Dermis microvascular lymphatic vessel endothelial cell (primary cell): Measurements from ENCODE around the gene TPGS1. TPM values are rescaled to one million over a fixed set of nuclear protein-coding genes. Genes with fewer than 3 reads are reported as not detected.

Experiments used
- DNase-seq, 2 donors: peaks; one replicate each; pipeline versions ENCODE4 v3.0.0 to v3.0.0-alpha.2; 2010; ENCODE audit warnings: low read depth in 2 of 2
- total RNA-seq: library from RNA; depleted of rRNA; stranded (reverse); fragments of >200 nt; gene quantifications from 2 replicates; pipeline ENCODE4 v1.2.1, GENCODE V29; 2014

TPGS1 gene, protein sequence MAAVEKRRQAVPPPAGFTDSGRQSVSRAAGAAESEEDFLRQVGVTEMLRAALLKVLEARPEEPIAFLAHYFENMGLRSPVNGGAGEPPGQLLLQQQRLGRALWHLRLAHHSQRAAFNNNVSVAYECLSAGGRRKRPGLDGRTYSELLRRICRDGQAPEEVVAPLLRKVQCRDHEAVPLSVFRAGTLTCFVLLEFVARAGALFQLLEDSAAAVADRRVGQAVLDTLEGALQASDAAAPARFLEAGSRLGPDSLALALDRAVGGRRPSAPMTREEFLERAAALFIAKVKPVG
- total RNA-seq, result 27.5 and 31.9 TPM in 2 replicates

DNA sequence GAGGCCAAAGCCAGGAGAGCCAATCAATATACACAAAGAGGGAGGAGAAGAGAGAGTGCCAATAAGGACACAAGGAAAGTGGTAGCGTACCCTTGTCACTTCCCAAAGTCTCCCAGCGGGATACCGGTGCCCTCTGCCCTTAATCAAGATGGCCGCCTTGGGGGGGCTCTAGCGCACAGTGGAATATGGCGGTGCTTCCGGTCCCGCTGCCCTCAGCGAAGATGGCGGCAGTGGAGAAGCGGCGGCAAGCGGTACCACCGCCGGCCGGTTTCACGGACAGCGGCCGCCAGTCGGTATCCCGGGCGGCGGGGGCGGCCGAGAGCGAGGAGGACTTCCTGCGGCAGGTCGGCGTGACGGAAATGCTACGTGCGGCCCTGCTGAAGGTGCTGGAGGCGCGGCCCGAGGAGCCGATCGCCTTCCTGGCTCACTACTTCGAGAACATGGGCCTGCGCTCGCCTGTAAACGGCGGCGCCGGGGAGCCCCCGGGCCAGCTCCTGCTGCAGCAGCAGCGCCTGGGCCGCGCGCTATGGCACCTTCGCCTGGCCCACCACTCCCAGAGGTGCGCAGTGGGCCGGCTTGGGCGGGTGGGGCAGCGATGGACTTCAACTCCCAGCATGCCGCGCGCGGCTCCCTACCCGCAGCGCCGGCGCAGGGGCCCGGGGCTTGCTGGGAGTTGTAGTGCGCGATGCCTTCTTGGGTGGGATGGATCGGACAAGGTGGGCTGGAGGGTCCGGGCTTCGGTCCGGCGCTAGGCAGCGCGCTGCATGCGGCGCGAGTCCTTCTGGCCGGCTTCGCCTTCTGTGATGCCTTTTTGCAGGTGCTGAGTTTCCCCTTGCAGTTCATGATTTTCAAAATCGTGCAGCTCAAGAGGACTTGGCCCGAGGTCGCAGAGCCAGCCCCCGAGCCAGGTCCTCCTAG is at the start of gene TPGS1:
Gene TPGS1, plus strand, starts transcription at position 212 of the 918 bp plus-strand sequence. Its CDS starts 10 bp downstream, at position 222.
- peak; percentile 43 to 100 for DNase-seq

DNA sequence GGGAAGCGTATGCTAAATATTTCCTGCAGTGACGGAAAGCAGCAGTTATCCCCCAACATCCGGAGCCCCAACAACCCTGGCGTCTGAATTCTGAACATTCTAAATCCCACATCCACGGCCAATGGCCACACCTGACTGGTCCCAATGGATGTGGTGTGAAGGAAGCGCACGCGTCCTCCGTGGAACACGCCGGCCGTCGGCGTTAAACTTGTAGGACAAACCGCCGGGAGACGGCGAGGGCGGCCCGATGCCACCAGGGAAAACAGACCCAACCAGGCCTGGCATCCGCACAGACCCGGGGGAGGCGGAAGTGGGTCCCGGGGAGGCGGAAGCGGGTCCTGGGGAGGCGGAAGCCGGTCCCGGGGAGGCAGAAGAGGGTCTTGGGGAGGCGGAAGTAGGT is 49.7 kb upstream of the TPGS1 start:
- DNase-seq, result no peak

DNA sequence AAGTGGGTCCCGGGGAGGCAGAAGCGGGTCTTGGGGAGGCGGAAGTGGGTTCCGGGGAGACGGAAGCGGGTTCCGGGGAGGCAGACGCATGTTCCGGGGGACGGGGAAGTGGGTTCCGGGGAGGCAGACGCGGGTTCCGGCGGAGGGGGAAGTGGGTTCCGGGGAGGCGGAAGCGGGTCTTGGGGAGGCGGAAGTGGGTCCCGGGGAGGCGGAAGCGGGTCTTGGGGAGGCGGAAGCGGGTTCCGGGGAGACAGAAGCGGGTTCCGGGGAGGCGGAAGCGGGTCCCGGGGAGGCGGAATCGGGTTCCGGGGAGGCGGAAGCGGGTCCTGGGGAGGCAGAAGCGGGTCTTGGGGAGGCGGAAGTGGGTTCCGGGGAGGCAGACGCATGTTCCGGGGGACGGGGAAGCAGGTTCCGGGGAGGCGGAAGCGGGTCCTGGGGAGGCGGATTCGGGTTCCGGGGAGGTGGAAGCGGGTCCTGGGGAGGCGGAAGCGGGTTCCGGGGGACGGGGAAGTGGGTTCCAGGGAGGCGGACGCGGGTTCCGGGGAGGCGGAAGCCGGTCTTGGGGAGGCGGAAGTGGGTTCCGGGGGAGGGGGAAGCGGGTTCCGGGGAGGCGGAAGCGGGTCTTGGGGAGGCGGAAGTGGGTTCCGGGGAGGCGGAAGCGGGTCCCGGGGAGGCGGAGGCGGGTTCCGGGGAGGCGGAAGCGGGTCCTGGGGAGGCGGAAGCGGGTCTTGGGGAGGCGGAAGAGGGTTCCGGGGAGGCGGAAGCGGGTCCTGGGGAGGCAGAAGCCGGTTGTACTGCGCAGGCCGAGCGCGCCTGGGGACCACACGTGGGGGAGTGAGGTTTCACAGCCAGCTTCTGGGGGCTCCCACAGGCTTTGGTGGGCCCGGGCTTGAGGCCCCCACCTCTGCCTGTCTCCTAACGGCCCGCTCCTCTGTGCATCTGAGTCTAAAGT is 48.9 kb upstream of the TPGS1 start:
- no peak for DNase-seq

DNA sequence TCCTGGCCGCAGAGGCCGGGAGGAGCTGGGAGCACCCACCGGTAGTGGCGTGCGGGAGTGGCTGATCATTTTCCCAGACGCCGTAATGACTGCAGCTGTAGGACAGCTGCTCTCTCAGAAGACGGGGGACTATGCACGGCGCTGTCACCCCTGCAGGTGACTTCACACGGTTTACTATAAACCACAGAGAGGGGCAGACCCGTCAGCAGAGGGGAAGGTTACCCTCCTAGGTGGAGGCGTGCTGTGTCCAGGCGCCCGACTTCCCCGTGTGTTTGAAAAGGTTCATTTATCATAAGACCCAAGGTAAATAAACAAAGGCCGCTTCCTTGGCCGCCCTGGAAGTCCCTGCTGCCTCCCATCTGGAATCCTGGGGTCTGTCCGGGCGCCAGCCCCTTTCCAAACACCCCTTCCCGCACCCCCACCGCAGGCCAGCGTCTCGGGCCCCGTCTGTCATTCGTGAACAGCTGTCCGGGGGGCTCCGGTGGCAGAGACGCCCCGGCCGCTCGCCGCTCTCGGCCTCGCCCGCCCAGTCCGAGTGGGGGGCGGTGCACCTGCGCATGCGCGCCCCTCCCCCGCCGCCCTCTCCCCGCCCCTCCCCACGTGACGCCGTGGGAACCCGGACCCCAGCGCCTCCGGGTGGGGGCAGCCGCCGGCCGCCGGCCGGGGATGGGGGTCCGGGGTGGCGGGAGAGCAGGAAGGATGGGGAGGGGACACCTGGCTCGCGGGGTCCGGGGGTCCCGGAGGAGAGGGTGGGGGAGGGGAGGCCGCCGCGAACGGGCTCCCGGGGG is 47.4 kb upstream of the TPGS1 start:
- DNase-seq, result peak in 1 of 2 donors; percentile 46

DNA sequence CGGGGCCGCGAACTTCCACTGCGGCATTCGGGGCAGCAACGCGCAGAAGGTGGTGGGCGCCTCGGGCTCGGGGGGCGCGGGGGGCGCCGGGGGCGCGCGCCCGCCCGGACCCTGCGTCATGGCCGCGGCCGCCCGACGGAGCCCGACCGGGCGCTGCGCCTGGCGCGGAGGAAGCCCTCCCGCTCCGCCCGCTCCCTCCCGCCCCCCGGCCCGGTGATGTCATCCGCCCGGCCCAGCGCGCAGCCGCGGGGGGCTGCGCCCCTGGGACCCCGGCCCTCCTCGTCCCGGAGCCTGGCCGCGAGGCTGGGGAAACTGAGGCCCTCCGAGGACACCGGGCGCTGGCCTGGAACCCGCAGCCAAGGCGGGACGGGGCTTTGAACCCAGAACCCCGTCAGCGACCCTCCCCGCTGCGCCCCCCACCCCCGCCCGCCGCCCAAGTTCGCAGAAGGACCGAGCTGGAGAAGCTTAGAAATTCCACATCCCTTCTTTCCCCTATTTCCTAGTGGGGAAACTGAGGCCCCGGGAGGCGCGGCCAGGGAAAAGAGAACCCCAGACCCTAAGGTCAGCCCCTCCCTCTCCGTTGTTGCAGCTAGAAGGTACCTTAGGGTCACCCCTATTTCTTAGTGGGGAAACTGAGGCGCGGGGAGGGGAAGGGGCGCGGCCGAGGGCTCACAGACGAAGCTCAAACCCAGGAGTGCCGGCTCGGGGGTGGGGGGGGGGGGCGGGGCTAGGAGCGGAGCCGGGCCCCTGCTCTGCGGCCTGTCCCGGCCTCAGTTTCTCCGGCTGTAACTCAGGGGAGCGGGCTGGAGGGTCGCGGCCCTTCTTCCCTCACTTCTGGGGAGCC is 46.2 kb upstream of the TPGS1 start, which contains the start of gene SHC2:
Gene SHC2, minus strand, starts transcription at position 157 of the 844 bp plus-strand sequence. Its CDS starts 37 bp downstream, at position 120.
- DNase-seq, result peak in 1 of 2 donors; percentile 21

DNA sequence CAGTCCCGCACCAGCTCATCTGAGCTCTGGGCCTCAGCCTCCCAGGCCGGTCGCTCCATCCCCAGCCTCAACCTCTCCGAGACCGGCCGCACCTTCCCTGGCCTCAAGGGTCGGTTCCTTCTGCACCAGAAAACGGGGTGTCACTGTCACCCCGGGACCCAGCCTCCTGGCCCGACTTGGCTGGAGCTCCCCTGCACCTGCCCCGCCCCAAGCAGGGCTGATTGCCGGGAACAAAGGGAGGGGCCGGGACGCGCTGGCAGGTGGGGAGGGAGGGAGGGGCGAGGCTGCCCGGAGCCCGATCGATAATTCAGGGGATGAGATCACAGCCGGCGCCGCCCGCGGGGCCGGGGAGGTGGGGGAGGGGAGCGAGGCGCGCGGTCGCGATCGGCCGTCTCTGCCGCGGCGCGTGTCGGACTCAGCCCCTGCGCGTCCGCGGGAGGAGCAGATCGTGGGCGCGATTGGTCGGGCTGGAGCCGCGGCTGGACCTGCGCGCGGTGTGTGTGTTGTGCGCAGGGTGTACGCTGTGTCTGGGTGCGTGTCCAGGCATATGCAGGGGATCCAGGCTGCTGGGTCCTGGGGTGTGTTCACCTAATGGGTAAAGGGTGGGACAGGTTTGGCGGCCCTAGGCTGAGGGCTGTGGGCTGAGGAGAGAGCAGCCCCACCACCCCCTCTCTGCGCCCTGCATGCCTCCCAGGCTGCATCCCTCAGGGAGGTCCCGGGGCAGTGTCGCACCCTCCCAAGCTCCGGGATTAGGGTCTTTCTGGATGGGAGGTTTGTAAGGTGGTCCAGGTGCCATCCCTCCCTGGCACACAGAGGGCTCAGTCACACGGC is 45.4 kb upstream of the TPGS1 start:
- DNase-seq, result no peak

DNA sequence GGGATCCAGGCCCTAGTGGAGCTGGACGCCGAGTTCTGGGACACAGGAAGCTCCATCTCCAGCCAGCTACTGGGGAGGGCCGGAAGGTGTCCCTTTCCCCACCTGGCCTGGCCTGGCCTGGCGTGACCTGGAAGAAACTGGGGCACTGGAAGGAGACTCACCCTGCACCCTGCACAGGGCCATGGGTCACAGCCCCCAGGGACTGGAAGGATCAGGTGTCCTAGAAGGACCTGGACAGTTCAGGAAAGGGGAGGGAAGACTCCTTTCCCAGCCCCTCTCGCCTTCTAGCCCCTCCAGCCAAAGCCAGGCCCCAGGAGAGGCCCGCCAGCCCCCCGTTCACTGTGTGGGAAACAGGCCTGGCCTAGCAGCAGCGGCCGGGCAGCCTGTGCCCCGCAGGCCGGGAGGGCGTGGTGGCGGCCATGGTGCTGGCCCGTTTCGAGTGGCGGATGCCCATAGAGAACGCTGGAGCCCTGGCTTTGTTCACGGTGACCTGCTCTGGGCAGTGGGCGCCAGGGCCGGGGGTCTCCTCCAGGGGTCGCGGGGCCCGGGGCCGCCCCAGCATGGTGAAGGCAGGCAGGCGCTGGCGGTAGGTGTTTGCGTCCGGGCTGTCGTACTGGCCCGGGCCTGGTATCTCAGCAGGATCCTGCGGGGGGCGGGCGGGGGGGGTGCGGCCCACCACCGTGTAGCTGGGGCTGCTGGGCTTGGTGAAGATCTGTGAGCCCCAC is 43.7 kb upstream of the TPGS1 start:
- no peak for DNase-seq

DNA sequence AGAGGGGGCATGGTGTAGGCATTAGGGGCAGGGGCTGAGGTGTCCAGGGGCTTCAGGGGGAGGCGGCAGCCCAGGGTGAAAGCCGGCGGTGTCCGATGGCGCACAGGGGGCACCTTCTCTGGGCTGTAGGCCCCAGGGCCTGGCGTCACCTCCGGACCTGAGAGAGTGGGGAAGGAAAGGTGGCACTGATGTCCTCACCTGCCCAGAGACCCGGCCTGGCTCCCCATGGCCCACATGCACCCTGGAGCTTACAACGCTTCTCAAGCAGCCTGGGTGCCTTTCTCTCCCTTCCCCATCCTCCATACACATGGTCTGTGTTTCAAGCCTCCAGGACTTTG is 43.1 kb upstream of the TPGS1 start:
- DNase-seq, result no peak

DNA sequence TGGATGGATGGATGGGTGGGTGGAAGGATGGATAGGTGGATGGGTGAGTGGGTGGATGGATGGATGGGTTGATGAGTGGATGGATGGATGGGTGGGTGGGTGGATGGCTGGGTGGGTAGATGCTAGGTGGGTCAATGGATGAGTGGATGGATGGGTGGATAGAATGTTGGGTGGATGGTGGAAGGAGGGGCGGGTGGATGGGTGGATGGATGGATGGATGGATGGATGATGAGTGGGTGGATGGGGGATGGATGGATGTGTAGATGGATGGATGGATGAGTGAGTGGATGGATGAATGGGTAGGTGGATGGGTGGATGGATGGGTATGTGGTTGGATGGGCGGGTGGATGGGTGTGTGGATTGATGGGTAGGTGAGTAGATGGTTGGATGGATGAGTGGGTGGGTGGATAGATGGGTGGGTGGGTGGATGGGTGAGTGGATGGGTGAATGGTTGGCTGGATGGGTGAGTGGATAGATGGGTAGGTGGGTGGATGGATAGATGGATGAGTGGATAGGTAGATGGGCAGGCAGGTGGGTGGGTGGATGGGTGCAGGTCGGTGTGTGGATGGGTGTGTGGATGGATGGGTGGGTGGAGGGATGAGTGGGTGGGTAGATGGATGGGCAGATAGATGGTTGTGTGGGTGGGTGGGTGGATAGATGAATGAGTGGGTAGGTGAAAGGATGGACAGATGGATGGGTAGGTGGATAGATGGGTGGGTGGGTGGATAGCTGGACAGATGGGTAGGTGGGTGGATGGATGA is 42.1 kb upstream of the TPGS1 start:
- DNase-seq, result no peak

DNA sequence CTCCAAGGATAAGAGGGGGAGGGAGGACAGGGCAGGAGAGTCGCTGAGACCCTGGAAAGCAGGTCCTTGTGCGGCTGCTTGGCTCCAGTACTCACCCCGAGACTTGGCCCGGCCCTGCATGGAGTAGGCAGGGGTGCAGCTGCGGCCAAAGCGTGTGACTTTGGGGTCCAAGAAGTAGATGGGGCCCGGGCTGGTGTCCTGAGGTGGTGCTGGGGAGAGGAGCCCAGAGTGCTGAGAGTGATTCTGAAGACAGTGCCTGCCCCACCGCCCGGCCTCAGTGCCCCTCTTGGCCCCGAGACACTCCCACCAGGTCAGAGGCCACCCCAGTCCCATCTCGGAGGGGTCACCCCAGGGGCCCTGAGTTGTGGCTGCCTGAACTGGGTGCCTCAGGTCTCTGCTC is 39.7 kb upstream of the TPGS1 start:
- DNase-seq, result no peak

DNA sequence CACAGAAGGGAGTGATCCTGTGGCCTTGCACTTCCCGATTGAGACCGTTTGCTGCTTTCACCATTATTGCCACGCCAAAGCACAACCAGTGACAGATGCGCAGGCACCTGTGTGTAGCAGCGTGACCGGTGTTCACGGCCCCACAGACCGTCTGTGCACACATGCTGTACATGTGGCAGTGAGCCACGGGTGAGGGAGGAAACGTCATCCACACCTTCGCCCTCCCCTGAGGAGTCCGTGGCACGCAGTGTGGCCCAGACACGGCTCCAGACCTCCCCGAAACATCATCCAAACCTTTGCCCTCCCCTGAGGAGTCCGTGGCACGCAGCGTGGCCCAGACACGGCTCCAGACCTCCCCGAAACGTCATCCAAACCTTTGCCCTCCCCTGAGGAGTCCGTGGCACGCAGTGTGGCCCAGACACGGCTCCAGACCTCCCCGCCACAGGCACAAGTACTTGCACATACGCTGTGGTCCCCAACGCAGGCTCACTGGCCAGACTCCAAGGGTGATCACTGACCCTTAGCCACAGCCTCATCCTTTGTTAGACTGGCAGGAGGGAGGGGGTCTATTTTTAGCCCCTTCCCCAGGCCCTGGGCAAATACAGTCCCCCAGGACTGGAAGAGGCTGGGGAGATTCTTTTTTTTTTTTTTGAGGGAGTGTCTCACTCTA is 38.6 kb upstream of the TPGS1 start:
- DNase-seq, result no peak

DNA sequence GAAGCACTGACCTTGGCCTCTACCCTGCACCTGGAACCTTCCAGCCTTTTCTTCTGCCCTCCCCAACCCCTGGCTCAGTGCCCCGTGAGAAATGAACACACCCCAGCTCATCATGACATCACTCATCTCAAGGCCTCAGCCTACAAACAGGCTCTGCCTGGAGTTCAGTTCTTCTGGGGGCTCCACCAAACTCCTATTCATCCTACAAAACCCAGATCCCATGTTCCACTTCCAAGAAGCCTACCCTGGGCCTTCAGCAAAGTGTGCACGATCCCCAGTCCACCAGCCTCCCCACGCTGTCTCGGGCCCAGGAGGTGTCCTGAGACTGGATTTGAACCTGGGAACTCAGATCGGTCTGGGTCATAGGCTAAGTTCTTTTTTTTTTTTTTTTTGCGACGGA is 37.5 kb upstream of the TPGS1 start:
- no peak for DNase-seq

DNA sequence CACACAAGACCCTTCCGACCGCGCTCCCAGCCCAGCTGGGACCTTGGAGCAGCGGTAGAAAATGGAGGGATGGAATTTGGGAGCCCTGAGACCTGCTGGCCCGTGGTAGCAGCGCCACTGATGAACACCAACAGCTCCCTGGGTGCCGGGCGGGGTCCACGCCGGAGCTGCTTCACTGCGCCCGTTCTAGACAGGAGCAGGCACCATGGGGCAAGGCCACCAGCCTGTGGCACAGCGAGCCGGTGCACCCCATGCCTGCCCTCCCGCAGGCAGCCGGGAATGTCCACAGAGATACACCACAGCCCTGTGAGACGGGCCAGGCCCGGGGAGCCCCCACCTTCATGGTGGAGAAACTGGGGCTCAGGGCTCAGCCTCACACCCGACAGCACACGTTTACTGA is 36.6 kb upstream of the TPGS1 start:
- DNase-seq, result no peak

DNA sequence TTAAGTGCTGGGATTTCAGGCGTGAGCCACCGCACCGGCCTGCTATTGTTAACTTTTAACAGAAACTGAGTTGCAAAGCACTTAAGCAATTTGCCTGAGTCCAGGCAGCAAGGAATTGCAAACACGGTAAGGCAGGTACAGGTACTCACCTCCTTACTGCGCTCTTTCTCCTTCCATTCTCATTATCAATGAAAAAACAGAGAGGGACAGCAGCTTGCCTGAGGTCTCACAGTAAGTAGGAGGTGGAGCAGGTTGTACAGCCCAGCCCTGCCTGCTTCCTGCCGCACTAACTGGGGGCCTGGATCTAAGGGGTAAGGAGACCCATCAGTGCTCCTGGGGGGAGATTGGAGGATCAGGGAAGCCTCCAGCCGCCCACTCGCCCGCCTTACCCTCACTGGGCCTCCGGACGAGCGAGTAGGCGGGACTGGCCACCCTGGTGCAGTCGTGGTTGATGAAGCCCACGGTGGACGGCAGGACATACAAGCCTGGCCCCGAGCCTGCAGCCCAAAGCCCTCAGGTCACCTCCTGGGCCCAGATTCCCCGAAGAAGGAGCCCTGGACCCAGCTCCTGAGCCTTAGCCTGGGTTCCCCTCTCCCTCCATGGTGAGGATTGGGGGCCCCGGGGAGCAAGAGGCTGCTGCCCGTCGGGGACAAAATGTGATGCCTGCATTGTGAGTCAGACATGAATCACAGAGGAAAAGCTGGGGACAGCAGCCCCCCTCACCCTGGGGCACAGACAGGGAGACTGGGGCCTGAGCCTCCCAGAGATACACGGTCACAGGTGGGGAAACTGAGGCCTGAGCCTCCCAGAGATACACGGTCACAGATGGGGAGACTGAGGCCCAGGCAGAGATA is 35.1 kb upstream of the TPGS1 start:
- no peak for DNase-seq

DNA sequence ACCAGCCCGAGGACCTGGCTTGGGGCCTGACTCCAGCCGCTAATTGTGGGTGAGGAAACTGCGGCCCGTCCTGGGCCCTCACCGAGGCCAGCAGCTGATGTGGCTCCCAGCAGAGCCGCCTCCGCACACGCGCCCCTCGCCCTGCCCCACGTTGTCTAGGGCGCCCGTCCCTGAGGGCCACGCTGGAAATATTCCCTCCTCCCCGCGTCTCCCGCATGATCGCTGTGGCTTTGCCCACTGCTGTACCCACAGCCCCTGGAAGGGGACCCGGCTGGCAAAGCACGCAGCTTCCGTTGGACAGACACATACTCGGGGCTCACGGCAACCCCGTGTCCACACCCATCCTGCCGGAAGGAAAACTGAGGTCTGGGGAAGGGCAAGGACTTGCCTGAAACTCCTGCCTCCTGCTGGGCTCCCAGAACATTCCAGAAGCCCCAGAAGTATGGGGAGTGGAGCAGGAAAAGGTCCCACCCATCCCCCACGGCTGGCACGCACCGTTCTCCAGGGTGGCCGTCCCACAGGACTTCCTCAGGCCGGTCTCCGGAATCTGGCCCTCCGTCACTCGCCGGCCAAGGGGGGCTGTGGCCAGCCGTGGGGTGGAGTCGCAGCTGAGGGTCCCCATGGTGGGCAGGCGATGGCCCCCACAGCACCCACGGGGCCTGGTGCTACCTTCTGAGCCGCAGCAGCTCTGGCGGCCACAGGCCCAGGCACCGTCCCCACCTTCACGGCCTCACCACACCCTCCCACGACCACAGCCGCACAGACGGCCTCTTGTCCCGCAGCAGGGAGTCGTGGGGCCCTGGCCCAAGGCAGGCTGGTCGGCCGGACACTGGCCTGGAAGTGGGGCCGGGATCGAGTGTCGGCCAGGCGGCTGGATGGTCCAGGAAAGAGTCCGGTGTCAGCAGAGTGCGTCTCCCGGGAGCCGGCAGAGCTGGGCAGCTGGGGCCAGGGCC is 32.9 kb upstream of the TPGS1 start:
- no peak for DNase-seq
